Liver (tissue), 9 donors: ENCODE data around the gene TMEM183A. TPM values are rescaled to one million over a fixed set of nuclear protein-coding genes. Genes with fewer than 3 reads are reported as not detected.

Source experiments
- DNase-seq: peaks from one replicate; pipeline ENCODE4 v3.0.0-alpha.2; 2017; ENCODE audit warnings: low spot score
- H3K27ac ChIP-seq, 2 donors: one replicate each; pipeline ENCODE4 v1.7.0; 2013; ENCODE audit warnings: inconsistent platforms in 2 of 2, low read length in 2 of 2, control low read depth in 1 of 2, low read depth in 1 of 2, mild to moderate bottlenecking in 1 of 2
- H3K27me3 ChIP-seq, 4 donors: one replicate each; pipeline versions ENCODE4 v1.6.1 to v1.7.0; 2013; ENCODE audit warnings: low read length in 3 of 4, inconsistent platforms in 1 of 4, mild to moderate bottlenecking in 1 of 4, moderate library complexity in 1 of 4; ENCODE audit not compliant: control insufficient read depth in 4 of 4, insufficient read depth in 4 of 4
- H3K36me3 ChIP-seq, 4 donors: one replicate each; pipeline versions ENCODE4 v1.6.1 to v1.7.0; 2013; ENCODE audit warnings: low read length in 3 of 4, mild to moderate bottlenecking in 3 of 4, low read depth in 1 of 4, moderate library complexity in 1 of 4; ENCODE audit not compliant: control insufficient read depth in 4 of 4, insufficient read depth in 3 of 4
- H3K4me1 ChIP-seq, 4 donors: one replicate each; pipeline versions ENCODE4 v1.6.1 to v1.7.0; 2013; ENCODE audit warnings: low read length in 3 of 4, mild to moderate bottlenecking in 3 of 4, moderate library complexity in 1 of 4; ENCODE audit not compliant: control insufficient read depth in 4 of 4, insufficient read depth in 4 of 4
- H3K4me3 ChIP-seq, 3 donors: one replicate each; pipeline versions ENCODE4 v1.6.1 to v1.7.0; 2013; ENCODE audit warnings: low read length in 3 of 3, control low read depth in 1 of 3, low read depth in 1 of 3, mild to moderate bottlenecking in 1 of 3
- H3K9ac ChIP-seq, 2 donors: one replicate each; pipeline ENCODE4 v1.7.0; 2013; ENCODE audit warnings: low read length in 2 of 2, mild to moderate bottlenecking in 2 of 2, moderate library complexity in 2 of 2, control low read depth in 1 of 2, low read depth in 1 of 2
- H3K9me3 ChIP-seq, 4 donors: one replicate each; pipeline versions ENCODE4 v1.6.1 to v1.7.0; 2013; ENCODE audit warnings: low read length in 3 of 4; ENCODE audit not compliant: control insufficient read depth in 4 of 4
- FOXA1 ChIP-seq: IDR thresholded peaks from 2 replicates; pipeline ENCODE4 v1.6.1; 2016; ENCODE audit warnings: antibody characterized with exemption
- FOXA2 ChIP-seq: IDR thresholded peaks from 2 replicates; pipeline ENCODE4 v1.6.1; 2016; ENCODE audit warnings: antibody characterized with exemption
- GABPA ChIP-seq, 2 donors: IDR thresholded peaks in 1 of 2; conservative IDR thresholded peaks in 1 of 2; 2 replicates each; pipeline ENCODE4 v1.6.1; 2016; ENCODE audit warnings: antibody characterized with exemption in 2 of 2, mild to moderate bottlenecking in 1 of 2, moderate library complexity in 1 of 2
- HNF4A ChIP-seq, 2 donors: conservative IDR thresholded peaks; 2 replicates each; pipeline ENCODE4 v1.6.1; 2016; ENCODE audit warnings: antibody characterized with exemption in 2 of 2, mild to moderate bottlenecking in 2 of 2
- HNF4G ChIP-seq: IDR thresholded peaks from 2 replicates; pipeline ENCODE4 v1.6.1; 2016; ENCODE audit warnings: antibody characterized with exemption
- JUND ChIP-seq, 2 donors: IDR thresholded peaks; 2 replicates each; pipeline ENCODE4 v1.6.1; 2016; ENCODE audit warnings: antibody characterized with exemption in 2 of 2
- NR2F2 ChIP-seq: IDR thresholded peaks from 2 replicates; pipeline ENCODE4 v1.6.1; 2016; ENCODE audit warnings: antibody characterized with exemption
- RAD21 ChIP-seq, 2 donors: IDR thresholded peaks; 2 replicates each; pipeline ENCODE4 v1.6.1; 2016; ENCODE audit warnings: antibody characterized with exemption in 2 of 2, mild to moderate bottlenecking in 2 of 2
- RXRA ChIP-seq, 2 donors: IDR thresholded peaks; 2 replicates each; pipeline ENCODE4 v1.6.1; 2017 to 2018; ENCODE audit warnings: antibody characterized with exemption in 2 of 2, mild to moderate bottlenecking in 1 of 2
- SP1 ChIP-seq: IDR thresholded peaks from 2 replicates; pipeline ENCODE4 v1.6.1; 2018; ENCODE audit warnings: antibody characterized with exemption, mild to moderate bottlenecking
- TAF1 ChIP-seq: conservative IDR thresholded peaks from 2 replicates; pipeline ENCODE4 v1.6.1; 2016; ENCODE audit warnings: antibody characterized with exemption, mild to moderate bottlenecking
- YY1 ChIP-seq: IDR thresholded peaks from 2 replicates; pipeline ENCODE4 v1.6.1; 2016; ENCODE audit warnings: antibody characterized with exemption, mild to moderate bottlenecking
- ZBTB33 ChIP-seq: IDR thresholded peaks from 2 replicates; pipeline ENCODE4 v1.6.1; 2016; ENCODE audit warnings: antibody characterized with exemption
- WGBS: extraction: QIAGEN DNeasy Blood & Tissue Kit; methylation state at CpG from one replicate; pipeline ENCODE4 v1.1.7; 2013; 5-methylcytosine and 5-hydroxymethylcytosine counted together
- polyA plus RNA-seq, 2 donors: library from polyadenylated mRNA; stranded (reverse) in 1 of 2; unstranded in 1 of 2; fragments of 200-250 nt in 1 of 2; fragments of >200 nt in 1 of 2; fragmentation: Nextera tagmentation in 1 of 2; extraction: Ambion mirVana in 1 of 2; gene quantifications; one replicate each; pipeline versions ENCODE4 v1.2.1 to v1.2.3, GENCODE V29; 2013 to 2015
- total RNA-seq, 2 donors: library from RNA; depleted of rRNA; stranded (reverse); fragments of >200 nt; gene quantifications; one replicate each; pipeline ENCODE4 v1.2.3, GENCODE V29; 2014
- TF ChIP-seq, protein P1 (sequence below): IDR thresholded peaks from 2 replicates; pipeline ENCODE4 v1.6.1; 2016; ENCODE audit warnings: antibody characterized with exemption
- TF ChIP-seq, protein P2 (sequence below): IDR thresholded peaks from 2 replicates; pipeline ENCODE4 v1.6.1; 2016; ENCODE audit warnings: antibody characterized with exemption, mild to moderate bottlenecking
- TF ChIP-seq, protein P3 (sequence below): IDR thresholded peaks from 2 replicates; pipeline ENCODE4 v1.6.1; 2016; ENCODE audit warnings: antibody characterized with exemption
- TF ChIP-seq, protein P4 (sequence below): fragments of 150-350 bp; IDR thresholded peaks from 2 replicates; pipeline ENCODE4 v1.5.1; 2017; ENCODE audit warnings: improper control_type of control experiment, low read depth, low read length; ENCODE audit not compliant: missing input control
- donor health status: healthy.
- donor health status: healthy.
- donor health status: healthy.
- donor health status: healthy.
- donor health status: healthy.

TMEM183A gene
- total and polyA plus RNA-seq, 4 donors: 21.0 to 48.9 (median 35.5) TPM

GRCh38 chr1:203041351-203041932 lies 34.3 kb downstream of the TMEM183A start:
- no peak for DNase-seq
- TF ChIP-seq RAD21 (IDR thresholded peaks at IDR 0.05): no peak

GRCh38 chr1:203043830-203044545 lies 36.8 kb downstream of the TMEM183A start:
- Histone ChIP-seq H3K4me3 (no peak overlapping the region), H3K36me3 (no peaks in the 10 kb centered on the region), H3K27me3 (no peaks in the 10 kb centered on the region), H3K9me3 (no peaks in the 10 kb centered on the region), H3K4me1 (no peaks in the 10 kb centered on the region), H3K27ac (no peak overlapping the region), H3K9ac (no peak overlapping the region)
- WGBS: 94% methylated on average over 14 of the region's 14 CpGs
- TF ChIP-seq NR2F2 (no peak), FOXA1 (no peak), HNF4A (conservative IDR thresholded peaks at IDR 0.05) (no peak), RAD21 (IDR thresholded peaks at IDR 0.05) (no peak), GABPA (IDR thresholded peaks at IDR 0.05 in 1 of 2, conservative IDR thresholded peaks at IDR 0.05 in 1 of 2) (no peak), HNF4G (no peak)
- TF ChIP-seq, protein P1, sequence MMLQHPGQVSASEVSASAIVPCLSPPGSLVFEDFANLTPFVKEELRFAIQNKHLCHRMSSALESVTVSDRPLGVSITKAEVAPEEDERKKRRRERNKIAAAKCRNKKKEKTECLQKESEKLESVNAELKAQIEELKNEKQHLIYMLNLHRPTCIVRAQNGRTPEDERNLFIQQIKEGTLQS: no peak
- no peak for DNase-seq

More at GRCh38 chr1:203041351-203041932, 34.3 kb downstream of the TMEM183A start:
- no peaks in the 10 kb centered on the region for H3K36me3 ChIP-seq
- H3K4me1 ChIP-seq: no peaks in the 10 kb centered on the region
- H3K9ac ChIP-seq: no peak overlapping the region
- no peak overlapping the region for H3K4me3 ChIP-seq
- 74% methylated on average over 3 of the region's 3 CpGs for WGBS
- H3K9me3 ChIP-seq: no peaks in the 10 kb centered on the region
- H3K27me3 ChIP-seq: no peaks in the 10 kb centered on the region
- no peak overlapping the region for H3K27ac ChIP-seq

DNA sequence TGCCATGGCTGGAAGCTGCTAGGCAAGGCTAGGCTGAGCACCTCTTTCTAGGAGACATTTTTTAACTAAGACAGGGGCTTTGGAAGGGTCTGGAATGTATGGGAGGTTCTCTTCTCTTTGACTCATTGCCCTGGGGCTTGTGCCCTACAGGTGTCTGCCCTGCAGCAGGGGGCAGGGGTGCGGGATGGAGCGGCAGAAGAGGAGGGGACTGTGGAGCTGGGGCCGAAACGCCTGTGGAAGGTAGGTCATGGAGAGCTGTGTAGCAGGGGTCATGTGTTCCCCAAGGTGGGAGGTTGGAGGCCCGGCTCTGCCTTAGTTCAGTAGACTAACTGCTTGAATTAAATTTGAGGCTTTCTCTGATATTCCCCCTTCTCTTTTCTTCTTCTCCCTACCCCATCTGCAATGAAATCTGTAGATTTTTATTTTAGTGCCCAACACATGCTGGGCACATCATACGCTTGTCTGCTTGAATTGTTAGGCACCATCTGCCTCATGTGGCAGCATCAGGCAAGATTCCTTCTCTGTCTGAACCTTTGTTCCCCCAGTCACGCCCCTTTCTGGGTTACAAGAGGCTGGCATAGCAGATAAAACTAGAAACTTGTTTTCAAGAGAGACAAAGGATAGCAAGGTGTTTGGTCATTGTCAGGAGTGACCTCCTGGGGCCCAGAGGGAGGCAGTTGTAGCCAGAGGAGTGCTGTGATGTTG lies 37.5 kb downstream of the TMEM183A start:
- no peak overlapping the region for H3K27ac ChIP-seq
- H3K9me3 ChIP-seq: no peaks in the 10 kb centered on the region
- no peak overlapping the region for H3K9ac ChIP-seq
- 85% methylated on average over 7 of the region's 7 CpGs for WGBS
- no peak overlapping the region for H3K4me3 ChIP-seq
- H3K36me3 ChIP-seq: no peaks in the 10 kb centered on the region
- no peaks in the 10 kb centered on the region for H3K27me3 ChIP-seq
- H3K4me1 ChIP-seq: no peaks in the 10 kb centered on the region
- DNase-seq: no peak
- TF ChIP-seq RXRA (IDR thresholded peaks at IDR 0.05): no peak
- TF ChIP-seq GABPA (IDR thresholded peaks at IDR 0.05 in 1 of 2, conservative IDR thresholded peaks at IDR 0.05 in 1 of 2): no peak
- no peak for TF ChIP-seq FOXA1
- TF ChIP-seq HNF4G: no peak
- TF ChIP-seq HNF4A (conservative IDR thresholded peaks at IDR 0.05): no peak
- TF ChIP-seq, protein P1: no peak
- no peak for TF ChIP-seq ZBTB33
- no peak for TF ChIP-seq SP1
- no peak for TF ChIP-seq NR2F2
- no peak for TF ChIP-seq TAF1
- no peak for TF ChIP-seq RAD21 (IDR thresholded peaks at IDR 0.05)
- no peak for TF ChIP-seq JUND (IDR thresholded peaks at IDR 0.05)
- TF ChIP-seq, protein P2, sequence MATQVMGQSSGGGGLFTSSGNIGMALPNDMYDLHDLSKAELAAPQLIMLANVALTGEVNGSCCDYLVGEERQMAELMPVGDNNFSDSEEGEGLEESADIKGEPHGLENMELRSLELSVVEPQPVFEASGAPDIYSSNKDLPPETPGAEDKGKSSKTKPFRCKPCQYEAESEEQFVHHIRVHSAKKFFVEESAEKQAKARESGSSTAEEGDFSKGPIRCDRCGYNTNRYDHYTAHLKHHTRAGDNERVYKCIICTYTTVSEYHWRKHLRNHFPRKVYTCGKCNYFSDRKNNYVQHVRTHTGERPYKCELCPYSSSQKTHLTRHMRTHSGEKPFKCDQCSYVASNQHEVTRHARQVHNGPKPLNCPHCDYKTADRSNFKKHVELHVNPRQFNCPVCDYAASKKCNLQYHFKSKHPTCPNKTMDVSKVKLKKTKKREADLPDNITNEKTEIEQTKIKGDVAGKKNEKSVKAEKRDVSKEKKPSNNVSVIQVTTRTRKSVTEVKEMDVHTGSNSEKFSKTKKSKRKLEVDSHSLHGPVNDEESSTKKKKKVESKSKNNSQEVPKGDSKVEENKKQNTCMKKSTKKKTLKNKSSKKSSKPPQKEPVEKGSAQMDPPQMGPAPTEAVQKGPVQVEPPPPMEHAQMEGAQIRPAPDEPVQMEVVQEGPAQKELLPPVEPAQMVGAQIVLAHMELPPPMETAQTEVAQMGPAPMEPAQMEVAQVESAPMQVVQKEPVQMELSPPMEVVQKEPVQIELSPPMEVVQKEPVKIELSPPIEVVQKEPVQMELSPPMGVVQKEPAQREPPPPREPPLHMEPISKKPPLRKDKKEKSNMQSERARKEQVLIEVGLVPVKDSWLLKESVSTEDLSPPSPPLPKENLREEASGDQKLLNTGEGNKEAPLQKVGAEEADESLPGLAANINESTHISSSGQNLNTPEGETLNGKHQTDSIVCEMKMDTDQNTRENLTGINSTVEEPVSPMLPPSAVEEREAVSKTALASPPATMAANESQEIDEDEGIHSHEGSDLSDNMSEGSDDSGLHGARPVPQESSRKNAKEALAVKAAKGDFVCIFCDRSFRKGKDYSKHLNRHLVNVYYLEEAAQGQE: no peak
- TF ChIP-seq, protein P3, sequence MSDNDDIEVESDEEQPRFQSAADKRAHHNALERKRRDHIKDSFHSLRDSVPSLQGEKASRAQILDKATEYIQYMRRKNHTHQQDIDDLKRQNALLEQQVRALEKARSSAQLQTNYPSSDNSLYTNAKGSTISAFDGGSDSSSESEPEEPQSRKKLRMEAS: no peak
- no peak for TF ChIP-seq FOXA2
- no peak for TF ChIP-seq YY1
- TF ChIP-seq, protein P4, sequence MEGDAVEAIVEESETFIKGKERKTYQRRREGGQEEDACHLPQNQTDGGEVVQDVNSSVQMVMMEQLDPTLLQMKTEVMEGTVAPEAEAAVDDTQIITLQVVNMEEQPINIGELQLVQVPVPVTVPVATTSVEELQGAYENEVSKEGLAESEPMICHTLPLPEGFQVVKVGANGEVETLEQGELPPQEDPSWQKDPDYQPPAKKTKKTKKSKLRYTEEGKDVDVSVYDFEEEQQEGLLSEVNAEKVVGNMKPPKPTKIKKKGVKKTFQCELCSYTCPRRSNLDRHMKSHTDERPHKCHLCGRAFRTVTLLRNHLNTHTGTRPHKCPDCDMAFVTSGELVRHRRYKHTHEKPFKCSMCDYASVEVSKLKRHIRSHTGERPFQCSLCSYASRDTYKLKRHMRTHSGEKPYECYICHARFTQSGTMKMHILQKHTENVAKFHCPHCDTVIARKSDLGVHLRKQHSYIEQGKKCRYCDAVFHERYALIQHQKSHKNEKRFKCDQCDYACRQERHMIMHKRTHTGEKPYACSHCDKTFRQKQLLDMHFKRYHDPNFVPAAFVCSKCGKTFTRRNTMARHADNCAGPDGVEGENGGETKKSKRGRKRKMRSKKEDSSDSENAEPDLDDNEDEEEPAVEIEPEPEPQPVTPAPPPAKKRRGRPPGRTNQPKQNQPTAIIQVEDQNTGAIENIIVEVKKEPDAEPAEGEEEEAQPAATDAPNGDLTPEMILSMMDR: no peak
